ENCODE measurements around the gene PLCB1. TPM values are rescaled to one million over a fixed set of nuclear protein-coding genes. Genes with fewer than 3 reads are reported as not detected.

PLCB1 gene
- total and polyA plus RNA-seq, 2 donors (not counting 3 experiments of a cell fraction or from before 2014, with no cell fraction given) = 10.2 to 53.4 TPM

DNA sequence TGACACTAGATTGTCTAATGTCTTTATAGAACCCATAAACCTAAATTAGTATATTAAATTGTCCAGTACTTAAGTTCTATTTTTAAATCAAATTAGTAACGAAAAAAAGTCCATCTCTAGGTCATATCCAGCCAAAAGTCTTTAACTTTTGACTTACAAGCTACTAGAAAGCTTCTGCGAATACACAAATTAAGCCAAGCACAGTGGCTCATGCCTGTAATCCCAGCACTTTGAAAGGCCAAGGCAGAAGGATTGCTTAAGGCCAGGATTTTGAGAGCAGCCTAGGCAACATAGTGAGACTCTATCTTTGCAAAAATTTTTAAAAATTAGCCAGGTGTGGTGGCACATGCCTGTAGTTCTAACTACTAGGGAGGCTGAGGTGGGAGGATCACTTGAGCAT, 516.4 kb downstream of the PLCB1 start:
- peaks cover 27% of the 10 kb centered on the region for H3K4me1 ChIP-seq (ENCODE audit: control insufficient read depth, extremely low read depth, insufficient read depth, low read length)
- POLR2A ChIA-PET = no interaction called here
- no peaks in the 10 kb centered on the region for H3K27me3 ChIP-seq (ENCODE audit: control insufficient read depth in 2 of 2, insufficient read depth in 2 of 2, low read length in 2 of 2)

More for the DNA sequence above, 516.4 kb downstream of the PLCB1 start:
- H3K4me3 ChIP-seq (replicated peaks in 1 of 3; ENCODE audit: insufficient read depth in 1 of 3, low read depth in 1 of 3, low read length in 3 of 3) = no peak overlapping the region
- DNase-seq (ENCODE audit: low read depth, low spot score) (no peak), FAIRE-seq (no peak)
- dilution Hi-C loops (cut with MboI; ENCODE audit: extremely low pct_ligation_motif_present, low sequenced_read_pairs) (no loop called here), intact Hi-C loops (cut with micrococcal nuclease) (loop anchor here (5.0 kb wide), 1 partner anchor 101 kb away; no protein-coding TSS in a partner anchor)
- no peak overlapping the region for H3K9ac ChIP-seq (replicated peaks; ENCODE audit: extremely low read depth, insufficient read depth, low read length)
- no peaks in the 10 kb centered on the region for H4K20me1 ChIP-seq (replicated peaks; ENCODE audit: control insufficient read depth, extremely low read depth, insufficient read depth, low read length)
- CTCF ChIA-PET = no interaction called here
- H2AFZ ChIP-seq (ENCODE audit: low read depth, low read length) = no peak overlapping the region
- H3K9me3 ChIP-seq (replicated peaks; ENCODE audit: control insufficient read depth, insufficient read depth, low read length) = no peaks in the 10 kb centered on the region
- TF ChIP-seq JUN (IDR thresholded peaks at IDR 0.05; ENCODE audit: borderline replicate concordance, insufficient read depth, insufficient read length, low read depth) (no peak), FOS (IDR thresholded peaks at IDR 0.05; ENCODE audit: borderline replicate concordance, insufficient read depth, low read length) (no peak), GATA2 (IDR thresholded peaks at IDR 0.05; ENCODE audit: insufficient read depth, insufficient read length, low read depth, low read length) (no peak), MYC (IDR thresholded peaks at IDR 0.05; ENCODE audit: low read depth, low read length) (no peak), POLR2A (IDR thresholded peaks at IDR 0.05; ENCODE audit: low read depth, low read length) (no peak), POLR2AphosphoS5 (IDR thresholded peaks at IDR 0.05; ENCODE audit: insufficient read depth, low read depth, low read length) (no peak), EZH2 (IDR thresholded peaks at IDR 0.05; ENCODE audit: borderline replicate concordance, low read depth, low read length, severe bottlenecking) (no peak)
- TF ChIP-seq, protein P1, sequence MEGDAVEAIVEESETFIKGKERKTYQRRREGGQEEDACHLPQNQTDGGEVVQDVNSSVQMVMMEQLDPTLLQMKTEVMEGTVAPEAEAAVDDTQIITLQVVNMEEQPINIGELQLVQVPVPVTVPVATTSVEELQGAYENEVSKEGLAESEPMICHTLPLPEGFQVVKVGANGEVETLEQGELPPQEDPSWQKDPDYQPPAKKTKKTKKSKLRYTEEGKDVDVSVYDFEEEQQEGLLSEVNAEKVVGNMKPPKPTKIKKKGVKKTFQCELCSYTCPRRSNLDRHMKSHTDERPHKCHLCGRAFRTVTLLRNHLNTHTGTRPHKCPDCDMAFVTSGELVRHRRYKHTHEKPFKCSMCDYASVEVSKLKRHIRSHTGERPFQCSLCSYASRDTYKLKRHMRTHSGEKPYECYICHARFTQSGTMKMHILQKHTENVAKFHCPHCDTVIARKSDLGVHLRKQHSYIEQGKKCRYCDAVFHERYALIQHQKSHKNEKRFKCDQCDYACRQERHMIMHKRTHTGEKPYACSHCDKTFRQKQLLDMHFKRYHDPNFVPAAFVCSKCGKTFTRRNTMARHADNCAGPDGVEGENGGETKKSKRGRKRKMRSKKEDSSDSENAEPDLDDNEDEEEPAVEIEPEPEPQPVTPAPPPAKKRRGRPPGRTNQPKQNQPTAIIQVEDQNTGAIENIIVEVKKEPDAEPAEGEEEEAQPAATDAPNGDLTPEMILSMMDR (IDR thresholded peaks at IDR 0.05; ENCODE audit: extremely low read depth in 1 of 2, insufficient read depth in 1 of 2, low read depth in 1 of 2, low read length in 2 of 2) = no peak
- TF ChIP-seq, protein P2, sequence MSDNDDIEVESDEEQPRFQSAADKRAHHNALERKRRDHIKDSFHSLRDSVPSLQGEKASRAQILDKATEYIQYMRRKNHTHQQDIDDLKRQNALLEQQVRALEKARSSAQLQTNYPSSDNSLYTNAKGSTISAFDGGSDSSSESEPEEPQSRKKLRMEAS (IDR thresholded peaks at IDR 0.05; ENCODE audit: insufficient read depth, insufficient read length) = no peak
- H3K4me2 ChIP-seq (ENCODE audit: insufficient read depth, low read length) = no peak overlapping the region
- no peaks in the 10 kb centered on the region for H3K36me3 ChIP-seq (ENCODE audit: control insufficient read depth in 2 of 2, extremely low read depth in 1 of 2, insufficient read depth in 2 of 2, low read length in 2 of 2)
- no peaks in the 10 kb centered on the region for H3K9me1 ChIP-seq (replicated peaks; ENCODE audit: control insufficient read depth, extremely low read depth, insufficient read depth, low read length)
- no peak overlapping the region for H3K27ac ChIP-seq (ENCODE audit: insufficient read depth, low read depth, low read length)
- BruUV-seq (replicated peaks) = no TSS peak
- H3K79me2 ChIP-seq (ENCODE audit: control insufficient read depth, insufficient read depth, low read length) = no peaks in the 10 kb centered on the region
